NCI-H2029 treated with DMSO at 0.1 percent for 48 hours (cell line): ENCODE data around the gene PUM1.

Experiments used
- DNase-seq: peaks from one replicate; lab custom pipeline; 2025; lab: John Stamatoyannopoulos, UW

PUM1 gene

GRCh38 chr1:31029026-31029425 is 36.5 kb downstream of the PUM1 start:
- DNase-seq = no peak

- DNase-seq = no peak
These were observed 37.6 kb downstream of the PUM1 start for GRCh38 chr1:31027693-31028526.

GRCh38 chr1:31022259-31022658 is 43.3 kb downstream of the PUM1 start:
- DNase-seq = no peak

- DNase-seq = no peak
These were observed 45.3 kb downstream of the PUM1 start for GRCh38 chr1:31020007-31020790.

GRCh38 chr1:31019401-31019800 is 46.1 kb downstream of the PUM1 start:
- DNase-seq = no peak

GRCh38 chr1:31016868-31017267 is 48.6 kb downstream of the PUM1 start:
- no peak for DNase-seq

- no peak for DNase-seq
These were observed 52.2 kb downstream of the PUM1 start for GRCh38 chr1:31013187-31013864.

- no peak for DNase-seq
These were observed 53.1 kb downstream of the PUM1 start for GRCh38 chr1:31012210-31012924.

DNA sequence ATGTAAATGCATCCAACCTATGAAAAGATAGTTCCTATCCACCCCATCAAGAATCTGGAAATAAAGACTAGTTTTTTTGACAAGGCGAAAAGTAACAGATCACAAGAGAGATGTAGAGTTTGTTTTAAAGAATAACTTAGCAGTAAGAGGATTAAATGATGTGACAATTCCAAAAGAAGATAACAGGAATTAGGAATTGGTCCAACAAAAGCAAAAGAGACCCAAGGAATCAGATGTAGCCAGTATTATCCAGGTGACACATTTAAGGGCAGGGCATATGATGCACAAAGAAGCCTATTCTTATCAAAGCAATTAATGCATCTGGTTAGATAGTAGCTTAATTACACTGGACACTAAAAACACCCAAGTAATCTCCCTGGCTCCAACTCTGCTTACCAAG is 53.8 kb downstream of the PUM1 start:
- DNase-seq = no peak

- no peak for DNase-seq
These were observed 55.2 kb downstream of the PUM1 start for GRCh38 chr1:31010086-31010989.

DNA sequence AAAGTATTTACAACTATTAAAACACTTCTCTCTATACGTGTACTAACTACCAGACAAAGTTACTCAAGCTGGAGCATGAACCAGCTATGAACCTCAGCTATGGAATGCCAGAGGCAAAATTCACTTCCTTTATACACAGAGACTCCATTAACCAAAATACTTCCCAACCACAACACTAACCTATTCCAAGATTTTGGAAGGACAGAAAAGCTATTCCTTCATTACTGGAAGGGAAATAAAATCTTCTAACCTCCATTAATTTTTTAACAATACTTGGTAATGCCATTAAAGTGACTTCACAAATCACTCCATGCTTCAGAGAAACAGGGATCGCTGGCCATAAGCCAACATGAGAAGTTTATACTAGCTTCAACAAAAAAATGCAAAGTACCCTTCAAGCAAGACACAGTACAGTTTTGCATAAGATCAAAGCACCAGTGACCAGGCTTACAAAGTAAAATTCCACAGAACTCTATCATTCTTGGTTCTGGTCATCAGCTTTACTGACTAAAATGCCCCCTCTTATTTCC is 58.0 kb downstream of the PUM1 start:
- no peak for DNase-seq

- no peak for DNase-seq
These were observed 58.8 kb downstream of the PUM1 start for GRCh38 chr1:31006747-31007146.

GRCh38 chr1:31005617-31006166 is 59.8 kb downstream of the PUM1 start:
- DNase-seq = no peak

- no peak for DNase-seq
These were observed 60.3 kb downstream of the PUM1 start for GRCh38 chr1:31005198-31005597.

DNA sequence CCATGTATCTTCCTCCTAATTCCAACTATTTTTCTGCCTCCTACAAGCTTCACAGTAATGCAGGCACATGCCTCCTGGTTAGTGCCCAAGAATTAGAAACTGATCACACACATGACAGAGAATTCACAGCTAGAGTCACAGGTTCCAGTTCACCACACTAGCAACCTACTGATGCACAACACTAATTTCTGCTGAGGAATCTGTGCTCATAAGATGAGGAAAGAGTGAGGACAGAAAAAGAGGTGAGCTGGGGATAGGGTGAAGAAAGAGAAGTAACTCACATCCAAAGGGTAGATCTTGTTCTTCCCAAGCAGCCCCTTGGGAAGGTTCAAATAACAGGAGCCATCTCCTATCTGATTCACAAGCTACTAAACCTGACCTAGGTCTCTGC is 61.3 kb downstream of the PUM1 start:
- DNase-seq = no peak

- no peak for DNase-seq
These were observed 61.8 kb downstream of the PUM1 start for GRCh38 chr1:31003613-31004230.

DNA sequence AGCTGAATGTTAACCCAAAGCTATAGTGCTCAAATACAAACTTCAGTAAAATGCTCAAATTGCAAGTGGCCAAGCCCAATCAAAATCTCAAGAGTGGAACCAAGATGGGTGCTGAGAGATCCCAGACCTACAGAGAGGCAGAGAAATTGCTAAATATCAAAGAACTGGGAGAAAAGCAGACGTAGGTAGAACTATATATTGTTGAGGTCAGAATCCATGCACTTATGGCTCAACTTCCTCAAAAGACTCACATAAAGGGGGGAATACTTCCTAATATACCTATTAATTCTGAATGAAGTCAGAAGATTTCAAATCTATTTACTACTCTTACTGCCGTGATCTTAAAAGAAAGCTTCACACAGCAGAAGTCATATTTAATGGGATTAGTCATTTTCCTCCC is 65.2 kb downstream of the PUM1 start:
- no peak for DNase-seq

GRCh38 chr1:30998887-30999286 is 66.6 kb downstream of the PUM1 start:
- DNase-seq = no peak

DNA sequence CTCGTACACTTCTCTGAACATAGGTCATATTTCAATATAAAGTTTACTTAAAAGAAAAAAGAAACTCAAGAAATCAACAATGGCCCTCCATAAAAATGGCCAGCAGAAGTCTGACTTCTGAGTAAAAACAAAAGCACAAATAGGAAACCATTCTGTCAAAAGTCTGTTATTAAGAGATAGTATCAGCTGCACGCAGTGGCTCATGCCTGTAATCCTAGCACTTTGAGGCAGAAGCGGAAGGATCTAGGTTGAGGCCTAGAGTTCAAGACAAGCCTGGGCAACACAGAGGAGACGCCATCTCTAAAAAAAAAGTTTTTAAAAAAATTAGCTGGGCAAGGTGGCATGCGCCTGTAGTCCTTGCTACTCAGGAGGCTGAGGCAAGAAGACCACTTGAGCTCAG is 67.3 kb downstream of the PUM1 start:
- DNase-seq = no peak

DNA sequence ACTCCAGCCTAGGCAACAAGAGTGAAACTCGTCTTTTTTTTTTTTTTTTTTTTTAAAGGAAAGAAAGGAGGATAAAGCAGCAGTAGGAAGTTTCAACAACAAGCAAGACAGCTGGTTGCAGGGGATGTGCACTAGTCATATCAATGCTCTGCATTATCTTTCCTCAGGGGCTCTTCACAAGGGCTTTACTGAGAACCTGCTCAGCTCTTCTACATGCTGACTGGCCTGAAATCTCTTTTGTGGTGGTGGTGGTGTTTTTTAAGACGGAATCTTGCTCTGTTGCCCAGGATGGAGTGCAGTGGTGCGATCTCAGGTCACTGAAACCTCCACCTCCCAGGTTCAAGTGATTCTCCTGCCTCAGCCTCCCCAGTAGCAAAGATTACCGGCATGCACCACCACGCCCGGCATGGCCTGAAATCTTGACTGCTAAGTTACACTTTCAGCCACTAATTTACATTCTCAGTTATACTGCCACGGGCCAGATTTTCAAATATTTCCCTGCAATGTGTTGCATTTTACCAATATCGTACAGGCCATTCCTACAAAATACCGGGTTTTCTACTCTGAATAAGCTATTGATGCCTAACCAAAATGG is 68.0 kb downstream of the PUM1 start:
- no peak for DNase-seq
